Measurements from ENCODE around the gene KCNJ10.

The KCNJ10 gene

DNA sequence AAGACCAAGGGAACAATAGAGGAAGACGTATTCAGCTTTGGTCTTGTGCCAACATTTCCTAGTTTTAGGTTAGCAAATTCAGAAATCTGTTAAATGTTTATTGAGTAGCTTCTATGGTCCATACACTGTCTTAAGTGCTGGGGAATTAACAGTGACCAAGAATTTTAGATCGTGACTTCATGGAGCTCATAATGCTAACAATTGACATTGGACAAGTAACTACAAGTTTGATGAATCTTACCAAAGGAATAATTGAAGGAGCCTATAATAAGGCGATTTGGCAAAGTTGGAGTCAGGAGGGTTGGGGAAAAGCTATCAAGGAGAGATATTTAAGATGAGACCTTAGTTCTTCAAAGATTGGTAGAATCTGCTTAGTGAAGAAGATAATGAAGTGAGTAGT lies 114.5 kb downstream of the KCNJ10 start:
- DNase-seq, result no peak

DNA sequence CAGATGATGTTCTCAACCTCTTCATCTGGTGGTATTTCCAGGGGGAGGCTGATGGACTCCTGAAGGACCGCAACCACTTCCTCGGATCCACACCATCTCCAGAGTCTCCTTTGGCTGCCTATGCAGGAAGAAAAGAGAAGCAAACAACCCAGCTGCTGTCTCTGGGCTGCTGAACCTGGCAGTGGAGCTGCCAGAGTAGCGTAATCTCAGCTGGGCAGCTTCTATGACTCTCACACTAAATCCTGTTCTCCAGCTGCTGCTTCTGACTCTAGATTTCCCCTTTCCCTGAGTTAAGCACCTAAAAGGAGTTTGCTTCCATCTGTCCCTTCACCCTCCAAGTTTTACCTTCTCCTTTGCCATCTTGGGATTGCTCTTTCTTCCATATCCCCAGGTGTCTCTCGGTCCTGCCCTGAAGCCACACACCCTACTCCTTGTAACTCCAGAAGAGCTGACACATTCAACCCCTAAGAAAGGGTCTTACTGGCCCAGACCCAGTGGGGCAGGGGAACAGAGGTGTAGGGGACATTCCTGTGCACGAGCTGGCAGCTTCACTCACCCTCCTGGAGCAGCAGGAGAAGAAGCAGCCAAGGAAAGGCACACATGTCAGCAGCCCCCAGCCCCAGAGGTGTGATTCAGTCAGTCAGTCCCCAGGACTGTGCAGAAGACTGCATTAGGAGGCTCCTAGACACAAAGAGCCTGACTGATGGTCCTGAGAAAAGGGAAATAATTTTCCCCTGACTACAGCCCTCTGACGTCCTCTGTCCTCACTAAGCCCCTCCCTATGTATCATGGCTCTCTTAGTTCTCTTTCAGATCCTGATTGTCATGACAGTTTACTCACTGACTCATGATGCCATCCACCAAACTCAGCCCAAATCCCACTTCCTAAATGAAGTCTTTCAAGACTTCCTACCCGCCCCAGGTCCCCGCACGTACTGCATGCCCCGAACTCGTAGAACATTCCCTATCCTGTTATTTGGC lies 116.1 kb downstream of the KCNJ10 start, which contains the start of gene SLAMF9:
Gene SLAMF9, minus strand, starts transcription at position 702 of the 980 bp plus-strand sequence. Its CDS starts 100 bp downstream, at position 602.
- DNase-seq, result no peak

DNA sequence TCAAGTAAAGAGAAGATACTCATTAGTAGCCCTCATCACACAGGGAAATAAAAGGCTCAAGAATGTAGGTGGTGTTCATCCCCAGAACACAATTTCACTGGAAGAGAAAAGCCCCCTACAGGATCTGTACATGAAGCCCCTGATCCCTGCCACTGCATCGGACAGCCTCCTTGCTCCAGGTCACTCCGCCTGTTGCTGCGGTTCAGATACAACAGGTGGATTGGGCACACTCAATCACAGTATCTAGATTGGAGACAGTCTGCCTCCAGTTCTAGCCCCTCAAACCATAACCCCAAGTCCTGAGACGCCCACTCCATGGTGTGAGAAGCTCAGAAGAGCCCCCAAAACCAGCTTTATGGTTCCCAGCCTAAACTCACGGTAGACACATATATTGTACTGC lies 117.0 kb downstream of the KCNJ10 start:
- no peak for DNase-seq

DNA sequence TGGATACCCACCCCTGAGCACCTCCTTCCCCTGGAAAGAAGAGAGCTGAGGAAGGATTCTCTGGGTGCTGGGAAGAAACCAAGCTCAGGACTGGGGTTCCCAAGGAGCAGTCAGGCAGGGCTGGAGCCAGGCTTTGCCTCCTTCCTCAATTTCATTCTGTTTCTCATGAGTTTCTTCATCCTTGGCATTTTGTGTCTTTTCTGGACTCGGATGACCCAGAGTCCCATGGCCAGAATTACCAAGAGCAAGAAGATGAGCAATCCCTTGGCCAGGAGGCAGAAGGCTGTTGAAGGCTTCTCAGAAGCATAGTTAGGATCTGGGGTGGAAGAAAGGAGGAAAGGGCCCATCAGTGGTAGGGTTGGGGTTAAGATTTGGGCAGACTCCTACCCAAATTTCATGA lies 118.4 kb downstream of the KCNJ10 start:
- no peak for DNase-seq

DNA sequence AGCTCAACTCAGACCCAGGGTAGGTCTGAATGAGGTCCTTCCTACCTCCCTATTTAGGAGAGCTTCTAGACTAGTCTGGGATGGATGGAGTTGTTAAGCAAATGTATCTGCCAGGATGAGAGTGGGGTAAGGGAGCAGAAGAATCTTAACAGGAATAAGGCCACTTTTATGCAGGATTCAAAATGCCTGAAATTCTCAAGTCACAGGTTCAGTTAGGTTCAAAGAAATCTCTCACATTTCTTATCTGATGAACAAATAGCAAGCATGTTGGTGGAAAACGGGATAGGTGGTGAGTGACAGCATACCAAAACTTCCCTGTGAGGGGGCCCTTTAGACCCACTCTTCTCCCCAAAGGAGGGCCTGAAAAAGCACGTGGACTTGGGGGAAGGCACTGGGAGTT lies 118.9 kb downstream of the KCNJ10 start:
- DNase-seq, result no peak

DNA sequence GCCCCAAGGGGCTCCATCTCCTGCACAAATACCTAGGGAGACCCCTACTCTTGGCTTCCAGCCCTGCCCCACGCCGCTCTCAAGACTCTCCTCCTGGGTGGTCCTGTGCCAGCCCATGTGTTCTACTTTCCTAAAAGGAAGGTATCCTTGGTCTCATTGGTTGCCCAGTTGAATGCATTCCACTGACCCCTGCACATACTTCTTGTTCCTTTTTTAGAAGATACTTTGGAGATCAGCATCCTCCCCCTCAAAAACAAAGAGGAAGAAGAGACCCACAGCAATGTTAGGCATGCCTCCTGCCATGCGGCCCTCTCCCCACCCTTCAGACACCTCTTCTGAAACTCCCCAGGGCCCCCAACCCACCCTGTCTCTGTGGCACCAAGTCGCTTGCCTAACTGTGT lies 120.0 kb downstream of the KCNJ10 start:
- no peak for DNase-seq

DNA sequence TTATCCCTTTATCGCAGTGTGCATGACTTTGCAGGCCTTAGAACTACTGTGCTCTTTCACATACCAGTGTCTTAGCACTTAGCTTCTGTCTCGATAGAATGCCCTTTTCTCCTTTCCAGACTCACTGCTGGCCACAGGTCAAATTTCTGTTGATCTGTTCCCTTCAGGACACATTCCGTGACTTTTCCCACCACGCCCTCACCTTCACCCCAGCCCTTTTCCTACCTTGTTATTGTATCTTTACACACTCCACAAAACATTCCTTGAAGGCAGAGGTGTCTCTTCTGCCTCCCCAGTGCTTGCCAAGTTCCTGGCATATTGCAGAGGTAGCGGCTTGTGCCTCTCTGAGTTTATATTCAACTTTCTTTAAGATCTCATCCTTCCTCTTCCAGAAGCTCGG lies 120.8 kb downstream of the KCNJ10 start:
- DNase-seq, result no peak
